ENCODE data around the gene SMG6.
"Not testable (repeated sequence)": the region's sequence is repeated elsewhere in the genome, so short reads cannot be mapped to it uniquely, and the experiment has no call there.

The SMG6 gene

DNA sequence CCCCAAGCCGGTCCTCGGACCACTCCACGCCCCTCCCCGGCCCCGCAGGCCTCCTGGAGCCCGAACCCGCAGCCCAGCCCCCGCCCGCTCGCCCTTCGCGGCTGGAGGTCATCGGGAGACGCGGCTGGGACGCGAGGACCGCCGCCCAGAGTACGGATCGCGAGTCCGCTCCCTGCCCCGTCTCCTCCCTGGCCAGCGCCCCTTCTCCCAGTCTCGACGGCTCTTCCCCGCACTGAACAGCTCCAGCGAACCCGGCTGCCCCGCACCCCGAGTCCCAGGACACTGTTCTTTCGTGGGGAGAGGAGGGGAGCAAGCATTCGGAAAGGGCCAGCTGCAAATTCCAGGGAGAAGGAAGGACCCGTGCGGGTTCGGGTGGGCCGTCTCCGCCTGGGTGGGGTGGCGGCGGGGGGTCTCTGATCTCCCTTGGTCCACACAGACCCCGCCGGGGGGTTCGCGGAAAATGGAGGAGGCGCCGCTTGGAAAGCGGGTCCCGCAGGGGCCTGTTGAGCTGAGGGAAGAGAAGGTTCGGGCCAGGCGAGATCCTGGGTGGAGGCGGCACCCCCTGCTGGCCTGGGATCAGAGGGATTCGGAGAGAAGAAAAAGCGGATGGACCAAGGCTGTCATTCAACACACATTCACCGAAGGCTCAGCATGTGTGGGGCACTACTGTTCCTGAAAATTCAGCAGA is 277.8 kb downstream of the SMG6 start:
- no peak for DNase-seq (ENCODE audit: low read depth)

DNA sequence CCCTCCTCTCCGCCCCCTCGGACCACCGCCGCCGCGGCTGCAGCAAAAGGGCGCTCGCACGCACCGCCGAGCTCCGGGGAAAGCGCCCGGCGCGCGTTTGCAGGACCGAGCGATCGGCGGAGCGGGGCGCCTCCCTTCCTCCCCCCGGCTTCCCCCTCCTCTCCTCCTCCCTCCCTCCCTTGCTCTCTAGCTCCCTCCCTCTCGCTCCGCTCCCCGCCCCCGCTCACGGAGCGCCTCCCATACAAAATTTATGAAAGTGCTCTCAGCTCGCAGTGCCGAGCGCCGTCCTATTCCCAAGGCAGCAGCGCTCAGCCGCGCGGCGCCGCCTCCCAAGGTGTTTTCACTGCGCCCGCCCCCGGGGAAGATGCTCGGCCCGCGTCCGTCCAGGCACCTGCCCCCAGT is 278.4 kb downstream of the SMG6 start, which contains the start of gene RTN4RL1:
TSS of gene RTN4RL1 (minus strand) at position 115 of the 402 bp plus-strand sequence. CDS start 469 bp downstream, outside the sequence.
- DNase-seq (ENCODE audit: low read depth): peak; percentile 64

DNA sequence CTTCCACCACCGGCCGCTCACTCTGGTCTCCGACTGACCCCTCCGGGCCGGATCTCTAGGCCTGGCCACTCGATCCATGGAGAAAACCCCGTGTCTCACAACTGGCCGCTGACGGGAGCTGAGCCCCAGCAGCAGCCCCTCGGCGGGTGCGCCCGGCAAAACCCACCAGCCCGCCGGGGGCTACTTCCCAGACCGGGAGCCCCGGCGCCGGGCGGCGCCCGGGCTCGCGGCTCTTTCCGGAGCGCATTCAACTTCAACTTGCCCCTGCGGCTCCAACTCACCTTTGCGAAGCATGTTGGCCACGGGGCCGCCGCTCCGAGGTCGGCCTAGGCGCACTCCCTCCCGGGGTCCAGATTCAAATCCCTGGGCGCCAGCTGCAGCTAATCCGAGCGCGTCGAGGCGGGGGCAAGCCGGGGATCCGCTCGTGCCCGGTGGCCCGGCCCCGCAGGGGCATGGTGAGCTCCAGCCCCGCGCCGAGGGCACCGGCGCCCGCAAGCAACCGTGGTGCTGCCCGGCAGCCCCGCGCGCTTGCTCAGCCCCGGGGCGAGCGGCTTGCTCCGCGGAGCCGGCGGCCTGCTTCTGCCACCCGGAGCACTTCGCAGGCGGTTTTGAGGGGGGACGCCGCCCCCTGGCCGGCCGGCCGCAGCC is 278.9 kb downstream of the SMG6 start:
- no peak for DNase-seq (ENCODE audit: low read depth)

DNA sequence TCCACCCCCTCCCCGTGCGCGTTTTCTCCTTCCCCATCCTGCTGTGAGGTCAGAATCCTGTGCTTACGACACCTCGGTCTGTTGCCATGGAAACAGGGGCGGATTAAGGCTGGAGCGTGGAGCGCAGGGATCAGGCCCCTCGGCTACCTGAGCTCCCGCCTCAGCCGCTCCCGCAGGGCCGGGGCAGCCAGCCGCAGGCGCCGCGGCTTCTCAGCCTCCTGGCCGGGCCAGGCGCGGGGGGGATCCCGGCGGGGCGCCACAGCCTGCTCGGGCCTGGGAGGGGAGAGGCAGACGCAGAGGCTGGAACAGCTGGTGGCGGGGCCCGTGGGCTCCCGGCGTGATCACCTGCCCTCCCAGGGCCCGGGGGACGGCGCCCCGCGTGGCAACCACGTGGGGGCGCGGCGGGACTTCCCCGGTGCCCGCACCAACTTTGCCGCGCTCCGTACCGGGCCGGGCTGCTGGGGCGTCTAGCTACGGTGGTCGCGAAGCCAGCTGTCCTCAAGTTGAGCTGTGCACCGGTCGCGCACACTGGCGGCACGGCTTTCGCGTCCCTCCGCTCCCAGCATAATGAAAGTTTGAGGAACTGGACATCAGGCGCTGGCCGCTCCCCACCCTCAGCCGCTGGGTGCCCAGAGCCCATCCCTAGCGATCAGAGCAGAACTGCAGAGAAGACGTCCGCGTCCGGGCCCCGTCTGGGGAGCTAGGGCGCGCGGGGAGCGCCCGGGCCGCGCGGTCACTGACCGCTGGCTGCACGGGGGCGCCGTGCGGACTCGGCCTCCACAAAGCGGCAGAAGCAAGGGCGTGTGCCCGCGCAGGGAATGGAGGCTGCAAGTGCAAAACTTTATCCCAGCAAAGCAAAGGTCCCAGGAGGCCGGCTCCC is 279.7 kb downstream of the SMG6 start:
- DNase-seq (ENCODE audit: low read depth): no peak

DNA sequence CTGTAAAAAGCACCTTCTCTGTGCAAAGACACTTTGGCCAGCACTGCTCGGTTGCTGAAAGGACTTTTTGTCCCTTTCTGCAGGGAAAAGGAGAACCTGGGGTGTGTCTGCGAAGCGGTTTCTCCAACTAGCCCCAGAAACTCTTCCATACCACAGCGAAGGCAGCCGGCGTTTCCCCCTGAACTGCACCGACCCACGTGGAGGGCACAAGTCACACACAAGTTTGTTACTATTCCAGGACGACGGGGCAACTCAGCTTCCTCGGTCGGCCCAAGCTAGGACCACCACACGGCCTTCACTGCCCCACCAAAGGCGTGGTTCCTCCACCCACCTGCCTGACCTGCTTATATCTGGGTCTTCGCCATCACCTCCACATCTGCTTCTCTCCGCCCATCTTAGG is 280.3 kb downstream of the SMG6 start:
- DNase-seq (ENCODE audit: low read depth): no peak

DNA sequence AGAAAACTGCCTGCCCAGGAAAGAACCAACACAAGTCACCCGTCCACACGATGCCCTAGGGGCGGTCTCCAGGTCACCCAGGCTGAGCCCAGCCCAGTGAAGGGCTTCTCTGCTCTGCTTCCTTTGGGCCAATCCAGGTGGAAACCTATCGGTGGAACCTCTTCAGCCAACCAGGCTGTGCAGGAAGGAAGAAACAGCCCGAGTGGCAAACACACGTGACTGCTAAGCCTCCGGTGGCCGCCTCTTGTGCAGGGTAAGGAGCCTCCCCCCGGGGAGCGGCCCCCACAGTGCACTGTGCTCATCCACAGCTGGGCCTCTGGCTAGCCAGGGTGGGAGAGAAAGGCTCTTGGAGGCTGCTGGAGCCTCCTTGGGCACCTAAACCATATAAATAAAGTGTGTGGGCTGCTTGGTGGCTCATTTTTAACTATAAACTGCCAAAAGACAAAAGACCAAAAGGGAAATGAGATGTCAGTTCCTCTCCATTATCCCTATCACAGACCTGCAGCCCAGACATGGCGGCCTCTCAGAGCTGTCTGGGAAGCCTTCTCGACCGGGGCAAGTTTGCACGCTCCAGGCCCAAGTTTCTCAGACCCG is 280.8 kb downstream of the SMG6 start:
- DNase-seq (ENCODE audit: low read depth): no peak

DNA sequence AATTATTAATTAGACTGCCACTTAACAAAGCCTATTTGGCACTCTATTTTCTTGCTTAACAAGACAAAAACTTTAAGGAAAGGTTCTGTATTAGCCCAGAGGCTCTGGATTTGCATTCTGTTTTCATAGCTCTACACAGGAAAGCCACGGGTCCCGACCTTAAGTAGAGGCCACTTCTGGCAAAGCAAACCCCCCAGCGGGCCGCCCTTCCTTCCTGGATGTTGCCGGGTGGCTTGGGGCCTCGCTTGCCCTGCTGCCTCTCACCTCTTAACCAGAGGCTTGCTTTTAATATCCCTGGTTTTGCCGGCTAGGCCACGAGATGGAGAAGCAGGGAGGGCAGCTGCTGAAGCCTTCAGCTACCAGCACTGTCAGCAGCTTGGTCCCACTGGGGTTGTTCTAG is 282.9 kb downstream of the SMG6 start:
- DNase-seq (ENCODE audit: low read depth): no peak

DNA sequence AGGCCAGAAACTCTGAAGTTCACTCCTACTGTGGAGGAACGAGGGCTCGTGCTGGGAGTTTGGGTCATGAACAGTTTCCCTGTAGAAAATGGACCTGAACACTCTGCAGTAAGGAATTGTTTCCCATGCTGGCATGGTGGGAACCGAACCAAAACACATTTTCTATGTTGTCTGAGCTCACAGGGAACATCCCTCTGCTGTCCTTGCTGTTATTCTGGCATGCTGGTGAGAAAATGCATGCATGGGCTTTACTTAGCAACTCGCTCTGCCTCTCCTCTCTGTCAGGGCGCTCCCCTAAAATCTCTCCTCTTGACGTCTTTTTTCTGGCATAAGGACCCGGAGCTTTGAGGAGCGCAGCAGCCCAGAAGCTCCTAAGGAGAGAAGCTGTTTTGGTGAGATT is 283.9 kb downstream of the SMG6 start:
- no peak for DNase-seq (ENCODE audit: low read depth)

DNA sequence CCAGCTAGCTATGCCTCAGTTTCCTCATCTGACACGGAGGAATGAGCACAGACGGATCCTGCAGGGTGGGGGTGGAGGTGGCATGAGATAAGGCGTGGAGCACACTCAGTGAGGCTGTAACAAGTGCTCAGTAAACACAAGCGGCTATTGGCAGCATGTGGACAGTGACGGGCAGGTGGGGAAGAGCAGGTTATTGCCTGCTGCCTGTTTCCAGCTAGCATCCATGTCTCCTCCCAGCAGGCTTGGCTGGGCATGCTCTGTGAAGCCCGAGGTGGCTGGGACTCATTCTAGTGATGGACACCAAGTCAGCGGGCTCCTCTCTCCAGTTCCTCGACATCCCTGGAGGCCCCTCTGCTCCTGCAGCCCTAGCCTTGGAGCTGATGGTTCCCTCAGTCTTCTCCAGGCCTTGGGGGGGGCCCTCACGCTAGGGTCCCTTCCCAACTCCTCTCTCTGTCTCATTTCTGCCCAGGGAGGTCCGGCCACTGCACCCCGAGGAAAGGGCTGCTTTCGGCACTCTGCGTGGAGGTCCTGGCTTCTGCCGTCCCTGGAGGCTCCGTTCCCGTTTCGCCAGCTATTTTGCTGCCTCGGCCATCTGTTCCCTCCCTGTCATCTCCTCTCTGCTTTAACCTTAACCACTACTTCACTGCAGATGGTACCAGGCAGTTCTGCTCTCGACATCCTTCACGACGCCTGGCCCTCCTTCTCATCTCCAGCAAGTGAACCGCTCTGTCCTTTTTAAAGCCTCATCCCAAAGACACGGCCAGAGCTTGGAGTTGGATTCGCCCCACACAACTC is 284.7 kb downstream of the SMG6 start:
- DNase-seq (ENCODE audit: low read depth): no peak

DNA sequence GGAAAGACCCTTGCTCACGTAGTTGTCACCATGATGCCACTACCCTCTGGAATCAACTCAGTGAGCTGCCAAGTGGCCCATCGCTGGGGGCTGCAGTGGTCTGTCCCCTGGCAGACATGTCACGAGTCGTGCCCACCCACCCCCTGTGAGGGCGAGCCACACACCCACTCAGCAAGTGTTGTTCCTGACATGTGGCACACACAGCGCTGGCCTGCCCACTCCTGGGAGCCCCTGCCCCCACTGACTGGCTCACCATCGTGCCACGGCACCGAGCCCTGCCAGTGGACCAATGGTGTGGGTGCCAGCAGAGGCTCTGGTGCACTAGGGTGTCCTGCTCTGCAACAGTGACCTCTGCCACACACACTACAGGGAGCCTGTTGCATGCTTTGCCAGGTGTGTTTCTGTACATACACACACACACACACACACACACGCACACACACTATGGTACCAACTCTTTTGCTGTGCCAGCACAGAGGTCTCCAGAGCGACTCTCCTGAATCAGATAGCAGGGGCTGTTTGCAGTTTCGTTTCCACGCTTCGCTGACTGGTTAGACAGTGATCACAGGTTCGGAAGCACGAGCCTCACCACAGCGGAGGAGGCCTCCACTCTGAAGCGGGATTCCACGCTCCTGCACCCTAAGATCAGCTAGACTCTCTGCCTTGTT is 286.2 kb downstream of the SMG6 start:
- DNase-seq (ENCODE audit: low read depth): no peak

DNA sequence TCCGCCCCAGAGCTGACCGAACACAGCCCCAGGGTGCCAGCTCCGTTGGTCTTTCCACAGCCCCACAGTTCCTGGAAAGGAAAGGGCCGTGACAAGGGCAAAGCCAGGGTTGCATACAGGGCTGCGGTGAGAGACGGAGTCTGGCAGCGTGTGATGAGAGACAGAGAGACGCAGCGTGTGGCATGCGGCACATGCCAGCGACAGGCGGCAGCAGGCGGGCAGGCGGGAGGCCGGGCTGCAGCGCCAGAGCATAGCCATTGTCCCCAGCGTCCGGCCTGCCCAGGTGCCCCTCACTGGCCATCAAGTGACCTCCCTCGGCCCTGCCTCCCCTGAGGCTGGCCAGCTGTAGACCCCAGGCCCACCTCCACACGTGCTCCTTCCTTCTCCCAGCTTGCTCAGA is 287.1 kb downstream of the SMG6 start:
- DNase-seq (ENCODE audit: low read depth): no peak

DNA sequence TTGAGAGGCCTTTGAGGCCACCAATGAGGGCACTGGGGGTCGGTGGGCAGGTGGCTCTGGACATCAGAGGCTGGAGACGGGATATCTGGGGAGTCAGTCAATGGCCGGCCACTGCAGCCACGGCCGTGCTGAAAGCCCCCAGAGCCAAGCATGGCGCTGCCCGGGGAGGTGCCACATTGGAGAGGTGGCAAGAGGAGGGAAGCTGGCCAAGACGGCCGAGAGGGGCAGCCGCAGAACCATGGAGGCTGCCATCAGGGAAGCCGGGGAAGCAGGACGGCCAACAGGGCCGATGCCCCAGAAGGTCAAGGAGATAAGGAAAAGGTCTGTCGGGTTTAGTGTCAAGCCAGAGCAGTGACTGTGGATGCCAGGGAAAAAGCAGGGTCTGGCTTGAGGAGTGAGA is 288.3 kb downstream of the SMG6 start:
- no peak for DNase-seq (ENCODE audit: low read depth)

DNA sequence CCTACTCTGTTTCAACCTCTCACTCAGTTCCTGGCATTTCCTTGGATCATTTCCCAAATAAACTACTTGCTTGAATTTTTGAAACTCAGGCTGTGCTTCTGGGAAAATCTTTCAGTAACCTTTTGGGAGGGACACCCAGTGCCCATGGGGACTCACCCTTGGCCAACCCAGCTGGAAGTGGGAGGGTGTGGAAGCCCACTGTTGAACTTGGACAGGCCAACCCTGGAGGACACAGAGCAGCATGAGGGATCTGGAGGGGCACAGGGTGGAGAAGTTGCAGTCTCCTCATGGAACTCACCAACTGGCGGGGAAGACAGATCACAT is 289.6 kb downstream of the SMG6 start:
- DNase-seq (ENCODE audit: low read depth): no peak

DNA sequence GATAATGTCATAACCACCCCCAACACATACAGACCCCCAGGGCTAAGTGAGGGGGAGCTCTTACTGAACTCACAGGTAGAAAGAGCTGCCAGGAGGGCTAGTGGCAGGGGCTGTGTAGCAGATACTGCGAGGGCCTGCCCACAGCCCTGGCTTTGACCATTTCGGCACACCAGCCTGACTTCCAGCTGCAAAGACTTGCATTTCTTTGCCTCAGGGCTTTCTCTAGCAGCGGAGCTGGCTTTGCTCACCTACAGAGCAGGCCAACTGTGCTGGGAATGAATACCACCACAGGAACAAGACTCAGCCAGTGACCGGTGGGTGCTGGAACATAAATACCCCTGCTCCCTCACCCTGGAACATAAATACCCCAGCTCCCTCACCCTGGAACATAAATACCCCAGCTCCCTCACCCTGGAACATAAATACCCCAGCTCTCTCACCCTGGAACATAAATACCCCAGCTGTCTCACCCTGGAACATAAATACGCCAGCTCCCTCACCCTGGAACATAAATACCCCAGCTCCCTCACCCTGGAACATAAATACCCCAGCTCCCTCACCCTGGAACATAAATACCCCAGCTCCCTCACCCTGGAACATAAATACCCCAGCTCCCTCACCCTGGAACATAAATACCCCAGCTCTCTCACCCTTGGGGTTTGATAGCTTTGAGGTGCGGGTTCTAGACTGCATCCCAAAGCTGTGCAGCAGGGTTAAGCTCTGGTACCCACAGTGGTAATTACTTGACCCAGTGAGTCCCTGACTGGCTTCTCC is 290.2 kb downstream of the SMG6 start:
- DNase-seq (ENCODE audit: low read depth): not testable (repeated sequence)

DNA sequence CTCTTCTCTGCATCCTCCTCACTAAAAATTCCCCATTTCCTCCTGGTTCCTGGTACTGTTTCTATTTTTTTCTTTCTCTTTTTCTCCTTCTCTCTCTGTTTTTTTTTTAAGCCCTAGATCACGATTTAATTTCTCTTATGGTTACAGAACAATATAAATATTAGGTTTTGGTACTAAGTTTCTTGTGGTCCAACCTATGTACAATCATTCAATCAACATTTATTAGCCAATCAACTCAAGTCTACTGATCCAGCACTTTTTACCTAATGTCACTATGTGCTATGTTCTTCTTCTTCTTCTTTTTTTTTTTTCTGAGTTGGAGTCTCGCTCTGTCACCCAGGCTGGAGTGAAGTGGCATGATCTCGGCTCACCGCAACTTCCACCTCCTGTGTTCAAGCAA is 291.1 kb downstream of the SMG6 start:
- DNase-seq (ENCODE audit: low read depth): no peak

DNA sequence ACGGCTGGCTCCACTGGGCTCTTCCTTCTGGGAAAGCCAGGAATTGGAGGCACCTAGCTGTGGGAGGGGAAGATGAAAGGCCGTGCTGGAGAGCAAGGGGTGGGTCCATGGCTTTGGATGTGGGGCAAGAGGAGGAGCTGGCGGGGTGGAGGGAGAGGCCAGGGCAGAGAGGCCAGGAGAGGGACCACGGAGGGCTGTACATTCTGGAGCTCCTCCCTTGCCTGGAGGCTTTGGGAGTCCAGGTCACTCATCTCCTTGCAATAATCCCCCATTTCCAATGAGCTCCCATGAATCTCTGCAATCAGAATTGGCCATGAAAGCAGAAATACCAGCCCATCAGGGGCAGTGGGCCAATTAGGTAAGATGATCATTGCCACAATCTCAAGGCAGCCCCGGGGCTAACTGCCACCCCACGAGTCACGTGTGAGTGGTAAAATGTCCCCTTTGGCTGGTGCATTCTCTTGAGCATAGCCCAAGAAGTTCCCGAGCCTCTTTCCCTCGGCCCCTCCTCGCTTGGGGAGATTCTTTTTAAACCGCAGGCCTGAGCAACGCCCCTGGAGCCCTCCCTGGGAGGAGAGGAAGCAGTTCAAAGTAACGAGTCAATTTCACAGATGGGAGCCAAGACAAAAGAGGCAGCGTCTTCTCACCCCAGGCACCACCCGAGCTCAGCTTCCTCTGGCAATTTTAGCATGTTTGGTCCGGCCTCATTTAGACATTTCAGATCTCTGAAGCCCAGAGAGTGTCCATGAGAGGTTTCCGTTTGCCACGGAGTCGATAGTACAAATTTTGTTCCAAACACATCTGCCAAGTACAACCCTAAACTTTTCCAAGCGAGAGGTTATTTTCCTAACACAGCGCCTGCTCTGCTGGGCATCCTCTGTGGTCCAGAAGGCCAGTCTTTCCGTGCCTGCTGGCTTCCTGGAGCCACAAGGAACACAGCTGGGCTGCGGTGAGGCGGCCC is 291.9 kb downstream of the SMG6 start:
- DNase-seq (ENCODE audit: low read depth): no peak
